Aorta (tissue), 5 donors: Measurements from ENCODE around the gene ID1. TPM values are rescaled to one million over a fixed set of nuclear protein-coding genes. Genes with fewer than 3 reads are reported as not detected.
"Not testable (repeated sequence)": the region's sequence is repeated elsewhere in the genome, so short reads cannot be mapped to it uniquely, and the experiment has no call there.

Experiments used
- ATAC-seq: fragments of 200-7000 bp; cut with Tn5 transposase; one replicate; pipeline ENCODE4 v1.9.1; 2022; ENCODE audit warnings: moderate library complexity; ENCODE audit not compliant: low FRiP score
- DNase-seq, 2 donors: peaks; one replicate each; pipeline ENCODE4 v3.0.0-alpha.2; 2020
- H3K27ac ChIP-seq, 2 donors: one replicate each; pipeline ENCODE4 v1.5.1; 2013; ENCODE audit warnings: low read length in 2 of 2, mild to moderate bottlenecking in 2 of 2, moderate library complexity in 2 of 2, control low read depth in 1 of 2, inconsistent platforms in 1 of 2, low read depth in 1 of 2
- H3K27me3 ChIP-seq, 2 donors: one replicate each; pipeline ENCODE4 v1.6.1; 2013; ENCODE audit warnings: control low read depth in 1 of 2, low read length in 1 of 2, mild to moderate bottlenecking in 1 of 2, moderate library complexity in 1 of 2; ENCODE audit not compliant: insufficient read depth in 2 of 2, control insufficient read depth in 1 of 2
- H3K36me3 ChIP-seq, 2 donors: one replicate each; pipeline ENCODE4 v1.6.1; 2013; ENCODE audit warnings: control low read depth in 1 of 2, low read length in 1 of 2, mild to moderate bottlenecking in 1 of 2; ENCODE audit not compliant: insufficient read depth in 2 of 2, control insufficient read depth in 1 of 2
- H3K4me1 ChIP-seq, 2 donors: one replicate each; pipeline ENCODE4 v1.6.1; 2013; ENCODE audit warnings: low read length in 2 of 2, control low read depth in 1 of 2, mild to moderate bottlenecking in 1 of 2, moderate library complexity in 1 of 2; ENCODE audit not compliant: insufficient read depth in 2 of 2, control insufficient read depth in 1 of 2
- H3K4me3 ChIP-seq, 2 donors: one replicate each; pipeline ENCODE4 v1.5.1; 2013; ENCODE audit warnings: low read length in 2 of 2, control low read depth in 1 of 2, mild to moderate bottlenecking in 1 of 2
- H3K9me3 ChIP-seq: one replicate; pipeline ENCODE4 v1.6.1; 2013; ENCODE audit warnings: mild to moderate bottlenecking, low read length; ENCODE audit not compliant: control insufficient read depth
- WGBS, 2 donors: extraction: QIAGEN DNeasy Blood & Tissue Kit; methylation state at CpG; one replicate each; pipeline ENCODE4 v1.1.7; 2013; 5-methylcytosine and 5-hydroxymethylcytosine counted together
- intact Hi-C, 2 donors: fragments of 100-400 bp; cut with DNase I; formaldehyde crosslinking; loops; one replicate each; pipeline versions ENCODE4 v1.14.2 to v1.15.0; 2022
- polyA plus RNA-seq, 2 donors: library from polyadenylated mRNA; stranded (reverse); fragments of 200-250 nt; gene quantifications; one replicate each; pipeline ENCODE4 v1.2.3, GENCODE V29; 2013
- total RNA-seq, 2 donors: library from RNA; stranded (reverse); fragmentation: NEBNext Ultra II Directional; extraction: Animal tissue kit (Norgen Biotek cat#: 25700); gene quantifications; one replicate each; pipeline ENCODE4 v1.2.1, GENCODE V29; 2021
- donor health status: healthy with polysubstance abuse.
- donor health status: Bipolar disorder and iron deficiency.
- donor health status: DM: no; HTN: no; CAD: no.
- donor health status: DM: no; HTN: no; CAD: no.
- donor health status: DM: yes; HTN: yes; CAD: no.

Gene ID1
- total and polyA plus RNA-seq, 4 donors = 163 to 396 (median 276) TPM

DNA sequence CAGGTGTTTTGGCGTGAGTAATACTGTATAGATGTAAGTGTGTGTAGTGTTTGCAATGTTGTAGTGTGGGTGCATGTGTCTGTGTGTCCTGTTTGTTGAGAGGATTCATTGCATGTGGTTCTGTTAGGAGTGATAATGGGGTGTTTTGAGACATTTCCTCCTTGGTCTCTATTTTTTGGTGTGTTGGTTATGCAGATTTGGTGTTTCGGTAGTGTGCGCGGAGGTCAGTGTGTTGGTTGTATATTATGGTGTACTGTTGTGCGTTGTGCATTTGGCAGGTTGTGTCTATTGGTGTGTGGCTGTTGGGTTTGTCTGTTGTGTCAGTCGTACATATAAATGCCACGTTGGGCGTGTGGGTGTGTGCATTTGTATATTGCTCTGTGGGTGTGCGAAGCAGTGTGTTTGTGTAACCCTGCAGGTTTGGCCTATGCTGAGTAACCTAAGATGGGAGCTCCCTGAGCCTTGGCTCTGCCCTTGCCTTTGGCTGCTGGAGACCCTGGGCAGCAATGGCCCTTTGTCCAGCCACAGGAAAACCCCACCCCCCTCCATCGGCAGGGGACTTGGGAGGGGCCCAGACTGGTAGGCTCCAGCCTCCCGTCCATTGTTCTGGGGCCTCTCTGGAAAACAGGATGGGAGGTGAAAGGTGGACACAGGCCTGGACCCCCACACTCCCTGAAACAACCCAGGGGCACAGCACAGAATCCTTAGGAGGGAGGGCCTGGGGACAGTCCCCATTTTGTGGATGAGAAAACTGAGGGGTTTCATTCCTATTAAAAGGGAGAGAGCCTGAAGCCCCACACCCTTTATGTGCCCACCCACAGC is 10.3 kb upstream of the ID1 start:
- intact Hi-C loops = no loop called here
- Histone ChIP-seq H3K4me3 (no peak overlapping the region), H3K36me3 (no peaks in the 10 kb centered on the region), H3K27me3 (no peaks in the 10 kb centered on the region), H3K9me3 (no peaks in the 10 kb centered on the region), H3K4me1 (no peaks in the 10 kb centered on the region), H3K27ac (peak overlapping the region in 1 of 2 donors; percentile 56)
- WGBS, 2 donors = 78 to 82% methylated on average over 11 of the region's 11 CpGs
- DNase-seq = no peak
- ATAC-seq = no peak

DNA sequence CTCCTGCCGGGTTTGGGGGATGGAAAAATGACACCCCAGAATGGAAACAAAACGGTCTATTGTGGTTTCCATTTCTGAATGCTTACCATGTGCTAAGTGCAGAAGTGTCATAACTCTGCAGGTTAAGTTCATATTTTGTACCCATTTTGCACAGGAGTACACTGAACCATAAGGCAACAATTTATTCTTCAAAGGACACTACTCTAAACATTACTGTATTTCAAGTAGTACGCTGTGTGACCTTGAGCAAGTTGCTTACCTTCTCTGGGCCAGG is 9.8 kb upstream of the ID1 start:
- no peak for ATAC-seq
- no peaks in the 10 kb centered on the region for H3K4me1 ChIP-seq
- peak overlapping the region in 1 of 2 donors; percentile 56 for H3K27ac ChIP-seq
- H3K36me3 ChIP-seq = no peaks in the 10 kb centered on the region
- intact Hi-C loops = no loop called here
- no peak for DNase-seq
- no peaks in the 10 kb centered on the region for H3K27me3 ChIP-seq
- H3K4me3 ChIP-seq = no peak overlapping the region
- WGBS, 2 donors = 86 to 91% methylated on average over 3 of the region's 3 CpGs
- no peaks in the 10 kb centered on the region for H3K9me3 ChIP-seq

DNA sequence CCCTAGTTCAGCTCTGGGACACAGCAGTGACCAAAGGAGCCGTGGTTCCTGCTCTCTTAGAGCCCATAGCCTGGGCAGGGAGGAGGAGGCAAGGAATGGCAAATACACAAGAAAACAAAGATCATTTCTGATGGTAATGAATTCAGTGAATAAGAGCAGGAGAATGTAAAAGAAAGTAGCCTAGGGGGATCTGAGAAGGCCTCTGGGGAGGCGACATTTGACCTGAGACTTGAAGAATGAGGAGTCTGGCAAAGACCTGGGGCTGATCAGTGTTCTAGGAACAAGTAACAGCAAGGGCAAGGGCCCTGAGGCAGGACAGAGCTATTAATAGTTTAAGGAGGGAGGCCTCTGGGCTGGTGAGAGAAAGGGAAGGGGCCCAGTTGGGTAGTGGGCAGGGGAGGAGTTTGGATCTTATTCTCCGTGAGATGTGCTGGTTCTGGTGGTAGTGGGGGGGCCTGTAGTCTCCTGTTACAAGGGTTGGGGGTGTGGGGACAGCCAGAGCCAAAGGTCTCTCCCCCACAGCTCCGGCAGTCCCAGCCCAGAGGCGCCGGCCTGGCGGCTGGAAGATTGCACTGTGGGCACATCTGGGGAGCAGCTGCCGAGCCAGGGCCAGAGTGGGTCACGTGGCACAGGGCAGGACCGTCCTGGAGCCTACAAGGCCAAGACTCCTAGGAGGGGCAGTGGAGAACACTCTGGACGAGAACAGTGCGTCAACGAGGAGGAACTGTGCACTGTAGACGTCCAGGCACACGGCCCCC is 9.3 kb upstream of the ID1 start:
- Histone ChIP-seq H3K27ac (peak overlapping the region in 1 of 2 donors; percentile 56), H3K27me3 (no peaks in the 10 kb centered on the region), H3K4me3 (no peak overlapping the region), H3K36me3 (no peaks in the 10 kb centered on the region), H3K4me1 (no peaks in the 10 kb centered on the region), H3K9me3 (no peaks in the 10 kb centered on the region)
- WGBS, 2 donors = 15 to 16% methylated on average over 15 of the region's 15 CpGs
- DNase-seq (peak; percentile 90 to 92), ATAC-seq (peak; percentile 95)
- intact Hi-C loops = no loop called here

DNA sequence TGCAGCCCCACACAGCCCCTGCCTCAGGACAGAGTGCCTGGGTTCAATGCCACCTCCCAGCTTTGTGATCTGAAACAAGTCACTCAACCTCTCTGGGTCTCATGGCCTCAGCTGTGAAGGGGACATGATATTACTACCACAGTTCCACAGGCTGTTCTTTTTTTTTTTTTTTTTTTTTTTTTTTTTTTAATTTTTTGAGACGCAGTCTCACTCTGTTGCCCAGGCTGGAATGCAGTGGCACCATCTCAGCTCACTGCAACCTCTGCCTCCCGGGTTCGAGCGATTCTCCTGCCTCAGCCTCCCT is 8.7 kb upstream of the ID1 start:
- H3K27ac ChIP-seq = peak overlapping the region in 1 of 2 donors; percentile 85
- H3K36me3 ChIP-seq, H3K4me1 ChIP-seq, ATAC-seq, H3K4me3 ChIP-seq, H3K9me3 ChIP-seq, DNase-seq, H3K27me3 ChIP-seq, intact Hi-C loops: not testable (repeated sequence)
- WGBS, 2 donors = 25 to 32% methylated on average over 4 of the region's 4 CpGs

DNA sequence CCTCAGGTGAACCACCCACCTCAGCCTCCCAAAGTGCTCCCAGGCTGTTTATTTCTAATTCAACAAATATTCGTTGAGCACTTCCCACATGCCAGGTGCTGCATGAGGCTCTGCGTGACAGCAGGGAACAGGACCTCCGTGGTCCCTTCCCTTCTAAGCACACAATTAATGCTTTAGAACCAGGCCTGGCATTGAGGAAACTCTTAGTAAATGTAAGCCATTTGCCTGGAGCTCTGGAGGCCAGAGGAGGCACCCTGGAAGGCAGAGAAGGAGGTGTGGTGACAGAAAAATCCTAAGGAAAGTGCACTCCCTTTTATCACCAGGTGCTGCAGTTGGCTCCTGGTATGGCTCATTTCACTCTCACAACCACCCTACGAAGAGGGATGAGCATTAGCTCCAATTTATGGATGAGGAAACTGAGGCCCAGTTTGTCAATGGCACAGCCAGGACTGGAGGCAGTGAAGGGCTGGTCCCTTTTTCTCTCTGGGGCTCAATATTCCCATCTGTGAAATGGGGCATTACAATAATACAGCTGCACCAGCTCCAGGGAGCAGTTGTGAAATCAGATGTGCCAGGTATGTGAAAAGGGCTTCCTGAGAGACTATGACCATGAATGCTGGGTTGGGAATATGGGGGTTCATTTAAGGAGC is 8.1 kb upstream of the ID1 start:
- intact Hi-C loops = no loop called here
- Histone ChIP-seq H3K36me3 (no peaks in the 10 kb centered on the region), H3K27ac (peak overlapping the region in 1 of 2 donors; percentile 85), H3K27me3 (no peaks in the 10 kb centered on the region), H3K9me3 (no peaks in the 10 kb centered on the region), H3K4me3 (no peak overlapping the region), H3K4me1 (no peaks in the 10 kb centered on the region)
- WGBS, 2 donors = 74 to 80% methylated on average over 4 of the region's 4 CpGs
- no peak for DNase-seq
- no peak for ATAC-seq

DNA sequence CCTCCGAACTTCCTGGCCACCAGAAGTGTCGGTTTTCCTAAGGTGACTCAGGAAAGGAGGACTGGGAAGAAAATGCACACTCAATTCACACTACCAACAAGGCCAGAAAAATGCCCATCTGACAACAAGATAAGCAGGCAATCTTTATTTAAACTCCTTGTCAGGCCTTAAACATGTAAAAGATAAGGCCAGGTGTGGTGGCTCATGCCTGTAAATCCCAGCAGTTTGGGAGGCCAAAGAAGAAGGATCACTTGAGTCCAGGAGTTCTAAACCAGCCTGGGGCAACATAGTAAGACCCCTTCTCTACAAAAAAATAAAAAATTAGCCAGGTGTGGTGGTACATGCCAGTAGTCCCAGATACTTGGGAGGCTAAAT is 7.6 kb upstream of the ID1 start:
- Histone ChIP-seq H3K9me3 (no peaks in the 10 kb centered on the region), H3K27ac (no peak overlapping the region), H3K4me3 (no peak overlapping the region), H3K27me3 (no peaks in the 10 kb centered on the region), H3K4me1 (no peaks in the 10 kb centered on the region), H3K36me3 (no peaks in the 10 kb centered on the region)
- DNase-seq (no peak), ATAC-seq (no peak)
- 94 to 96% methylated on average over 2 of the region's 2 CpGs for WGBS, 2 donors
- intact Hi-C loops = no loop called here

DNA sequence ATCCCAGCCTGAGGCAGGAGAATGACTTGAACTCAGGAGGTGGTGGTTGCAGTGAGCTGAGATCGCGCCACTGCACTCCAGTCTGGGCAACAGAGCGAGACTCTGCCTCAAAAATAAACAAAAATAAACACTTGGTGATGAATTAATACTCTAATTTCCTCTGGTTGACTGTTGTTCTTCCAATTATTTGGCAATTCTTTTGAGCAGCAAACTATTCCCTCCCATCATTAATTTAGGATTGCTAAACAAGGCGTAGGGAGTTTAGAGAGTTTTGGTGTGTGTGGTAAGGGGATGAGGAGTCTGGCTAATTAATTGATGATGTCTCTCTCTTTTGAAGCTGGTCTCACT is 2.7 kb upstream of the ID1 start:
- H3K36me3 ChIP-seq = no peaks in the 10 kb centered on the region
- no peaks in the 10 kb centered on the region for H3K4me1 ChIP-seq
- no peak overlapping the region for H3K4me3 ChIP-seq
- H3K9me3 ChIP-seq = no peaks in the 10 kb centered on the region
- H3K27ac ChIP-seq = no peak overlapping the region
- intact Hi-C loops = no loop called here
- DNase-seq (no peak), ATAC-seq (no peak)
- no peaks in the 10 kb centered on the region for H3K27me3 ChIP-seq
- 97% methylated on average over 4 of the region's 4 CpGs for WGBS, 2 donors

DNA sequence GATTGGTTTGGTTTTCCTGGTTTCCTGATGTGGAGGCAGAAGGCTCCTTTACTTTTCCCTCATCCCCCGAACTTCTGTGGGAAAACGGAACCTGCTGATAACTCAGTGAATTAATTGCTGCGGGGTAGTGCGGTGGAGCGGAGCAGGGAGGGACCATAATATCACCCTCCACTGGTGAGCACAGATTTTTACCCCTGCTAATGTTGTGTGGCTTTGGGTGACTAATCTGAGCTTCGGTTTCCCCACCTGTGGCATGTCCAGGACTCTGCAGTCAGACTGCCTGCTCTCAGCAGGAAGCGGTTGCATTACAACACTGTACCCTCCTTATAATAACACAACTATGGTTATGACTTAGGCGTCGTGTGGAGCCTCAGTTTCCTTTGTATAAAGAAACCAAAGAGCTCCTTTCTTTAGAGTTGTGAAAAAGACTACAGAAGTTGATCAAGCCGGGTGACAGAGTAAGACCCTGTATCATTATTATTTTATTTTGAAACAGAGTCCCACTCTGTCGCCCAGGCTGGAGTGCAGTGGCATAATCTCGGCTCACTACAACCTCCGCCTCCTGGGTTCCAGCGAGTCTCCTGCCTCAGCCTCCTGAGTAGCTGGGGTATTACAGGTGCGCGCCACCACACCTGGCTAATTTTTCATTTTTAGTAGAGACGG is 2.2 kb upstream of the ID1 start:
- no peak for ATAC-seq
- intact Hi-C loops = no loop called here
- no peak overlapping the region for H3K4me3 ChIP-seq

More for the DNA sequence above, 2.2 kb upstream of the ID1 start:
- no peaks in the 10 kb centered on the region for H3K27me3 ChIP-seq
- no peak for DNase-seq
- no peak overlapping the region for H3K27ac ChIP-seq
- no peaks in the 10 kb centered on the region for H3K36me3 ChIP-seq
- H3K4me1 ChIP-seq = no peaks in the 10 kb centered on the region
- no peaks in the 10 kb centered on the region for H3K9me3 ChIP-seq
- WGBS, 2 donors = 80 to 83% methylated on average over 17 of the region's 17 CpGs
